ENCODE results near the gene SLC2A1. TPM values are rescaled to one million over a fixed set of nuclear protein-coding genes. Genes with fewer than 3 reads are reported as not detected.

Gene SLC2A1
- total RNA-seq, 2 donors from 2014 or later = 119 to 147 TPM

DNA sequence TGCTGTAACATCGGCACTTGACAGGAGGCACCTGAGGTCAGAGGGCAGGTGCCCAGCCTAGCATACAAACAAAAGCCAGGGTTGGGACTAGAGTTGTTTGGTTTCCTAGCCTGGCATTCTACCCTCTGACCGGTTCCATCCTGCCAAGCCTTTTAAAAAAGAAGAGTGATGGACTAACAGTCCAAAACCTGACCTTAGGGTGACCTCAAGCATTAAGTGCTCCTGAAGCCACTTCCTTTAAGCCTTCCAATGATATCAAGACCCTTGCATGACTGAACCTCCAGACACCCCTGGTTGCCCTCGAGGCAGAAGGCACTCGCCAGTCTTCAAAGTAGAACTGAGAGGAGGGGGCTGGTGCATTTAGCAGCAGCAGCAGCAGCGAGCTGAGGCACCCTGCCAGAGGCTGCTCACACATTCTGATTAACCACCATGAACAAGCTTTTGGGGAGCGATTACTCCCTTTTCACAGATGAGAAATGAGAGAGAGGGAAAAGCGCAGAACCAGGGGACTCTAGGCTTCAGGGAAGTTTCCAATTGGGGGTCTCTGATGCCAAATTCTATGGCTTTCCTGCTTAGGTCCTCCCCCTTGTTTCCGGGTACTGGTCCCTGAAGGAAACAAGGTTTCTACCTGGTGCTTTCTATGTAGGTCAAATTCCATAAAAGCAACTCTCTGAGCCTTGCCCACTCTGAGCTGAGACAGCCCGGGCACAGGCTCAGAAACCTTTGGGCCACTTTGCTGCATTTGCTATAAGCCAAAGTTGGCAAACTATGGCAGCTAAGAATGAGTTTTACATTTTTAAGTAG is 9.2 kb downstream of the SLC2A1 start:
- Histone ChIP-seq H3K27ac (peak overlapping the region; percentile 25 to 33), H3K4me1 (ENCODE audit: control insufficient read depth in 1 of 2, low read depth in 2 of 2) (peaks cover 34 to 73% of the 10 kb centered on the region in 2 donors), H3K27me3 (replicated peaks; ENCODE audit: insufficient read depth) (no peaks in the 10 kb centered on the region), H3K4me3 (no peak overlapping the region), H3K9me3 (no peaks in the 10 kb centered on the region), H3K36me3 (no peaks in the 10 kb centered on the region)
- TF ChIP-seq CTCF (IDR thresholded peaks at IDR 0.05) = no peak
- ATAC-seq (ENCODE audit: insufficient number of reproducible peaks, low FRiP score, low read depth) (no peak), DNase-seq (ENCODE audit: low spot score) (no peak)

GRCh38 chr1:42947965-42948732 is 10.5 kb downstream of the SLC2A1 start:
- peak overlapping the region; percentile 60 to 96 for H3K27ac ChIP-seq
- ATAC-seq (ENCODE audit: insufficient number of reproducible peaks, low FRiP score, low read depth) = no peak
- no peaks in the 10 kb centered on the region for H3K9me3 ChIP-seq
- H3K4me3 ChIP-seq = no peak overlapping the region
- DNase-seq (ENCODE audit: low spot score) = no peak
- H3K4me1 ChIP-seq (ENCODE audit: control insufficient read depth in 1 of 2, low read depth in 2 of 2) = peaks cover 46 to 75% of the 10 kb centered on the region in 2 donors
- no peak for TF ChIP-seq CTCF (IDR thresholded peaks at IDR 0.05)
- H3K27me3 ChIP-seq (replicated peaks; ENCODE audit: insufficient read depth) = no peaks in the 10 kb centered on the region
- no peaks in the 10 kb centered on the region for H3K36me3 ChIP-seq

DNA sequence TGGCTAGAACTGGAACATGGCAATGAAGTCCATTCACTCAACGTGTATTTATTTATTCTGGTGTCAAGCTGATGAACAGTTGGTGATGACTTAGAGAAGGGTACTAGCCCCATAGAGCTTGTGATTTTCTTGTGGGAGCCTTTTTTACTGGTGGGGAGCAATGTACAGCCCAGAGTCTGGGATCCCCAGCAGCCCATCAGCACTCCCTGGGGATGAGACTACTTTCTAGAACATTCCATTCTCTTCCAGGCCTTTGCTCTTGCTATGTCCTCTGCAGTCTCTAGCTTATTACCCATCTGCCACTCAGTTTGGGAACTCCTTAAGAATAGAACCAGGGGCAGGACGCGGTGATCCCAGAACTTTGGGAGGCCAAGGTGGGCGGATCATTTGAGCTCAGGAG is 11.6 kb downstream of the SLC2A1 start:
- no peaks in the 10 kb centered on the region for H3K9me3 ChIP-seq
- ATAC-seq (ENCODE audit: insufficient number of reproducible peaks, low FRiP score, low read depth) (no peak), DNase-seq (ENCODE audit: low spot score) (no peak)
- no peak overlapping the region for H3K4me3 ChIP-seq
- H3K4me1 ChIP-seq (ENCODE audit: control insufficient read depth in 1 of 2, low read depth in 2 of 2) = peaks cover 56 to 78% of the 10 kb centered on the region in 2 donors
- H3K36me3 ChIP-seq = no peaks in the 10 kb centered on the region
- H3K27me3 ChIP-seq (replicated peaks; ENCODE audit: insufficient read depth) = no peaks in the 10 kb centered on the region
- H3K27ac ChIP-seq = peak overlapping the region in 1 of 2 donors; percentile 96
- TF ChIP-seq CTCF (IDR thresholded peaks at IDR 0.05) = no peak

DNA sequence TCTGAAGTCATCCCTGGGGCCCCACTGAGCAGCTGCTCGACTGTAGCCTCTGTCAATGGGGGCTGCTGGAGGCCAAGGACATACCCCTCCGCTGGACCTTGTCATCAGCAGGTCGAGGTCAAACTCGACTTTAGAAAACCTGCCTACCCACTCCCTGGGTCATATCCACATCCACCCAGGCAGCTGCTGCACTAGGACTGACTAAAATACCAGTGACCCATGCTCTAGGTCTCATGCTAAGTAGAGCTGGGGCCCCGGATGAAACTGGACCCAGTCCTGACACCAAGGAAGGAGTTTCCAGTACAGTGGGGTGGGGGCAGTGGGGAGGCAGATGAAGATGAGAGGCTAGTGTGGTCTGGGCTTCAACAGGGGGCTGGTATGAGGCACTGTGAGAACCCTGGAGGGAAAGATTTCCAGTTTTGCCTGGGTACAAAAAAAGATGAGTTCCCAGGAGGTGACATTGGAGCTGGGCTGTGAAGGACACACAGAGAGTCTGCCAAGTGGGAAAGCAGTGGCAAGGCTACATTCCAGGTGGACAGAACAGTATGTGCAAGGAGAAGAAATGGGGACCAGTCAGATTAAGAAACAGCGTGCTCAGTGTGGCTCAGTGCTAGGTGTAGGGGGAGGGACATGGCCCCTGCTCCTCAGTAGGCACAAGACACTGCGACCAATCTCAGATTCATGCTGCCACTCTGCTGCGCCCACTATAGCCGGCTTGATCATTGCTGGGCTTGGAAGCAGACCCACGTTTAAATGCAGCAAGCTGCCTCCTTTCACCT is 12.4 kb downstream of the SLC2A1 start:
- Histone ChIP-seq H3K36me3 (no peaks in the 10 kb centered on the region), H3K27ac (peak overlapping the region; percentile 91 to 96), H3K4me3 (no peak overlapping the region), H3K4me1 (ENCODE audit: control insufficient read depth in 1 of 2, low read depth in 2 of 2) (peaks cover 62 to 86% of the 10 kb centered on the region in 2 donors), H3K27me3 (replicated peaks; ENCODE audit: insufficient read depth) (no peaks in the 10 kb centered on the region), H3K9me3 (no peaks in the 10 kb centered on the region)
- TF ChIP-seq CTCF (IDR thresholded peaks at IDR 0.05) = no peak
- ATAC-seq (ENCODE audit: insufficient number of reproducible peaks, low FRiP score, low read depth) (no peak), DNase-seq (ENCODE audit: low spot score) (no peak)

DNA sequence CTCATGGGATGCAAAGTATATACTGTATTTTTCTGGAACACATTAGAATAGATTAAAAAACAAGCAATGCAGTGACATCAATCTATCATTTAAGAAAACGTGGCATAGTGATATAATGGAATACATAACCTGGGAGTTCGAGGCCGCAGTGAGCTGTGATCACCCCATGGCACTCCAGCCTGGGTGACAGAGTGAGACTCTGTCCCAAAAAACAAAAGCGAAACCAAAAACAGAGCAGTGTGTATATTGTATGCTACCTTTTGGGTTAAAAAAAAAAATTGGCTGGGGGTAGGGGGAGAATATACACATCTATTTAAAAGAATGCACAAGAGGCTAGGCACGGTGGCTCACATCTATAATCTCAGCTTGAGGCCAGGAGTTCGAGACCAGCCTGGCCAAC is 13.5 kb downstream of the SLC2A1 start:
- TF ChIP-seq CTCF (IDR thresholded peaks at IDR 0.05) = no peak
- H3K27ac ChIP-seq = peak overlapping the region; percentile 91 to 96

More for the DNA sequence above, 13.5 kb downstream of the SLC2A1 start:
- no peaks in the 10 kb centered on the region for H3K36me3 ChIP-seq
- no peaks in the 10 kb centered on the region for H3K9me3 ChIP-seq
- no peak overlapping the region for H3K4me3 ChIP-seq
- ATAC-seq (ENCODE audit: insufficient number of reproducible peaks, low FRiP score, low read depth) (no peak), DNase-seq (ENCODE audit: low spot score) (no peak)
- H3K4me1 ChIP-seq (ENCODE audit: control insufficient read depth in 1 of 2, low read depth in 2 of 2) = peaks cover 74 to 98% of the 10 kb centered on the region in 2 donors
- no peaks in the 10 kb centered on the region for H3K27me3 ChIP-seq (replicated peaks; ENCODE audit: insufficient read depth)
